Thyroid gland (tissue), 4 donors: ENCODE results near the gene DNAH17.

Experiments
- CTCF ChIP-seq, 6 experiments: fragments of 200-600 bp in 3 of 6; fragments of 450-650 bp in 3 of 6; sonication (generic) in 3 of 6; IDR thresholded peaks; one replicate each; pipeline ENCODE4 v1.5.1; 2016 to 2019; ENCODE audit warnings: antibody characterized with exemption in 6 of 6, mild to moderate bottlenecking in 2 of 6, inconsistent platforms in 1 of 6, moderate library complexity in 1 of 6
- POLR2A ChIP-seq, 2 donors: fragments of 450-650 bp; IDR thresholded peaks; one replicate each; pipeline ENCODE4 v1.6.1; 2017; ENCODE audit warnings: antibody characterized with exemption in 2 of 2, mild to moderate bottlenecking in 2 of 2, moderate library complexity in 1 of 2

DNA sequence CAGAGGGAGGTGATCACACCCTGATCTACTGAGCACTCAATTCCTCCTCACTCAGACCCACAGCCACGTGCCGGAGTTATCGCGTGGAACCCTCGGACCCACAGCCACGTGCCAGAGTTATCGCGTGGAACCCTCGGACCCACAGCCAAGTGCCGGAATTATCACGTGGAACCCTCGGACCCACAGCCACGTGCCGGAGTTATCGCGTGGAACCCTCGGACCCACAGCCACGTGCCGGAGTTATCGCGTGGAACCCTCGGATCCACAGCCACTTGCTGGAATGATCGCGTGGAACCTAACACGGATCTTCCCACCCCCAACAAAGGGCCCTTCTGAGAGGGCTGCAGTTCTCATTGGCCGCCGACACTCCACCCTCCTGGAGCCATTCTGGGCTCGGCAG is 101.0 kb downstream of the DNAH17 start:
- TF ChIP-seq POLR2A (IDR thresholded peaks at IDR 0.05) (no peak), CTCF (IDR thresholded peaks at IDR 0.05) (no peak)
